HL-60 (cell line): ENCODE measurements around the gene H1-8.

ENCODE experiments used
- DNase-seq, 2 experiments: peaks; one replicate each; pipeline ENCODE4 v3.0.0-alpha.2; 2010 to 2020; ENCODE audit warnings: low read depth in 1 of 2, low spot score in 1 of 2
- H3K27ac ChIP-seq: fragments of 250-450 bp; sonication (Bioruptor Pico); replicated peaks from 2 replicates; pipeline ENCODE4 v1.5.1; 2020; ENCODE audit warnings: mild to moderate bottlenecking, moderate library complexity
- H3K27me3 ChIP-seq: fragments of 250-450 bp; sonication (Bioruptor Pico); 2 replicates; pipeline ENCODE4 v1.5.1; 2021; ENCODE audit warnings: mild to moderate bottlenecking, moderate library complexity; ENCODE audit not compliant: insufficient read depth, poor library complexity, severe bottlenecking
- H3K4me3 ChIP-seq: replicated peaks from 2 replicates; pipeline ENCODE4 v1.5.1; 2011; ENCODE audit warnings: mild to moderate bottlenecking, control low read depth, low read length; ENCODE audit not compliant: insufficient read depth
- CTCF ChIP-seq: IDR thresholded peaks from one replicate; pipeline ENCODE4 v1.5.1; 2011; ENCODE audit warnings: low read length, control low read depth, inconsistent platforms; ENCODE audit not compliant: insufficient read depth
- GABPA ChIP-seq: IDR thresholded peaks from 2 replicates; pipeline ENCODE4 v1.6.1; 2012; ENCODE audit warnings: low read depth
- POLR2AphosphoS5 ChIP-seq: IDR thresholded peaks from 2 replicates; pipeline ENCODE4 v1.6.1; 2012; ENCODE audit warnings: low read depth
- REST ChIP-seq: IDR thresholded peaks from 2 replicates; pipeline ENCODE4 v1.6.1; 2012; ENCODE audit warnings: low read depth; ENCODE audit not compliant: insufficient replicate concordance
- SPI1 ChIP-seq: IDR thresholded peaks from 2 replicates; pipeline ENCODE4 v1.6.1; 2012; ENCODE audit warnings: low read depth, mild to moderate bottlenecking, borderline replicate concordance

H1-8 gene

GRCh38 chr3:129575997-129576384 is 33.0 kb downstream of the H1-8 start:
- DNase-seq, result no peak
- TF ChIP-seq POLR2AphosphoS5, result no peak
- TF ChIP-seq REST, result no peak
- TF ChIP-seq GABPA, result no peak
- no peak for TF ChIP-seq CTCF
- TF ChIP-seq SPI1, result no peak
- H3K4me3 ChIP-seq, result no peak overlapping the region
- H3K27me3 ChIP-seq, result no peaks in the 10 kb centered on the region
- H3K27ac ChIP-seq, result peak overlapping the region; percentile 95; the same call in 1 of the 2 replicates

- Histone ChIP-seq H3K27ac (peak overlapping the region; percentile 95), H3K4me3 (no peak overlapping the region; the same call in 1 of the 2 replicates), H3K27me3 (no peaks in the 10 kb centered on the region)
- TF ChIP-seq GABPA (no peak), POLR2AphosphoS5 (peak; percentile 86)
- peak; percentile 56 to 89 for DNase-seq
Measured at GRCh38 chr3:129576514-129577352, 33.8 kb downstream of the H1-8 start.

GRCh38 chr3:129577366-129577765 is 34.4 kb downstream of the H1-8 start:
- H3K27me3 ChIP-seq, result no peaks in the 10 kb centered on the region
- H3K4me3 ChIP-seq, result peak overlapping the region; percentile 11; the same call in 1 of the 2 replicates
- TF ChIP-seq POLR2AphosphoS5 (no peak), REST (no peak), GABPA (no peak), CTCF (no peak), SPI1 (no peak)
- peak overlapping the region; percentile 95 for H3K27ac ChIP-seq
- DNase-seq, result peak; percentile 56 to 63

- DNase-seq, result peak; percentile 80 to 92
- TF ChIP-seq SPI1 (peak; percentile 99), CTCF (no peak), POLR2AphosphoS5 (peak; percentile 77; the same call in 1 of the 2 replicates)
- Histone ChIP-seq H3K4me3 (peak overlapping the region; percentile 11), H3K27me3 (no peaks in the 10 kb centered on the region), H3K27ac (peak overlapping the region; percentile 95)
Measured at GRCh38 chr3:129577925-129578786, 35.2 kb downstream of the H1-8 start.
